GM12874 (cell line): ENCODE data around the gene BABAM2.

Source experiments
- CTCF ChIP-seq: IDR thresholded peaks from 2 replicates; pipeline ENCODE4 v1.5.1; 2011; ENCODE audit warnings: low read depth, mild to moderate bottlenecking, control low read depth, low read length, moderate library complexity; ENCODE audit not compliant: insufficient read depth

The BABAM2 gene

GRCh38 chr2:28350196-28350595 lies 459.7 kb downstream of the BABAM2 start:
- TF ChIP-seq CTCF: no peak

- no peak for TF ChIP-seq CTCF
Measured at GRCh38 chr2:28350791-28351285, 460.3 kb downstream of the BABAM2 start.

GRCh38 chr2:28351621-28352020 lies 461.1 kb downstream of the BABAM2 start:
- no peak for TF ChIP-seq CTCF

GRCh38 chr2:28352104-28352503 lies 461.6 kb downstream of the BABAM2 start:
- no peak for TF ChIP-seq CTCF

- TF ChIP-seq CTCF: no peak
Measured at GRCh38 chr2:28352610-28353195, 462.2 kb downstream of the BABAM2 start.

- TF ChIP-seq CTCF: no peak
Measured at GRCh38 chr2:28354920-28355520, 464.5 kb downstream of the BABAM2 start.

GRCh38 chr2:28355521-28356094 lies 465.1 kb downstream of the BABAM2 start:
- no peak for TF ChIP-seq CTCF
